HG03575 (cell line): ENCODE data around the gene KCNG1.

ENCODE experiments used
- ATAC-seq: cut with Tn5 transposase; IDR thresholded peaks from one replicate; pipeline ENCODE4 v1.9.1; 2021; ENCODE audit not compliant: unreplicated experiment, insufficient number of reproducible peaks, low FRiP score; ENCODE audit errors: extremely low read depth

Gene KCNG1

DNA sequence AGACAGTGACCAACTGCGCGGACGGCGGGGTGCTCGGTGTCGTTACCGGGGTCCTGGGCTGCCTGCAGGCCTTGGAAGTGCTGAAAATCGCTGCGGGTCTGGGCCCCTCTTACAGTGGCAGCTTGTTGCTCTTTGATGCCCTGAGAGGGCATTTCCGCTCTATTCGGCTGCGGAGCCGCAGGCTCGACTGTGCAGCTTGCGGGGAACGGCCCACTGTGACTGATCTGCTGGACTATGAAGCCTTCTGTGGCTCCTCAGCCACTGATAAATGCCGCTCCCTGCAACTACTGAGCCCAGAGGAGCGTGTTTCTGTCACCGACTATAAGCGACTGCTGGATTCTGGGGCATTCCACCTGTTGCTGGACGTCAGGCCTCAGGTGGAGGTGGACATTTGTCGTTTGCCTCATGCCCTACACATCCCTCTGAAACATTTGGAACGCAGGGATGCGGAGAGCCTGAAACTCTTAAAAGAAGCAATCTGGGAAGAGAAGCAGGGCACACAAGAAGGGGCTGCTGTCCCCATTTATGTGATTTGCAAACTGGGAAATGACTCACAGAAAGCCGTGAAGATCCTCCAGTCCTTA lies 63.3 kb downstream of the KCNG1 start:
- no peak for ATAC-seq

DNA sequence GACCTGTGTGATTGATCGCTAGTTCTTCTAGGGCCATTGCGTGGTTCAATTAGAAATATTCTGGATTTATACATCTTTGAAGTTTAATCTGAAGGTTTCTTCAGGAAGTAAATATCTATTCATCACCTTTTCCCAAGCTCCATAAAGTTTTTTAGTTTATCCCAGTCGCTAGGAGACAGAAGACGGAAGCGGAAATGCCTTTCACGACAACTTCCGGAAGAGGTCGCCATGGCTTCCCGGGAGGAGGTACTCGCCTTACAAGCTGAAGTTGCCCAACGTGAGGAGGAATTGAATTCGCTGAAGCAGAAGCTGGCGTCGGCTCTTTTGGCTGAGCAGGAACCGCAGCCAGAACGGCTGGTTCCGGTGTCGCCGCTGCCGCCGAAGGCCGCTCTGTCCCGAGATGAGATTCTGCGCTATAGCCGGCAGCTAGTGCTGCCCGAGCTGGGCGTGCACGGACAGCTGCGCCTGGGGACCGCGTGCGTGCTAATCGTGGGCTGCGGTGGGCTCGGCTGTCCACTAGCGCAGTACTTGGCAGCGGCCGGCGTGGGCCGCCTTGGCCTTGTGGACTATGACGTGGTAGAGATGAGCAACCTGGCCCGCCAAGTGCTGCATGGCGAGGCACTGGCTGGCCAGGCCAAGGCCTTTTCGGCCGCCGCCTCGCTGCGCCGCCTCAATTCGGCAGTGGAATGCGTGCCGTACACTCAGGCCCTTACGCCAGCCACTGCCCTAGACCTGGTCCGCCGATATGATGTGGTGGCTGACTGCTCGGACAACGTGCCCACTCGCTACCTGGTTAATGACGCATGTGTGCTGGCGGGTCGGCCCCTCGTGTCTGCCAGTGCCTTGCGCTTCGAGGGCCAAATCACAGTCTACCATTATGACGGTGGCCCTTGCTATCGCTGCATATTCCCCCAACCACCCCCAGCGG lies 64.0 kb downstream of the KCNG1 start, which contains the start of gene MOCS3:
Gene MOCS3 (plus strand): TSS at position 204 of the 928 bp plus-strand sequence. CDS start 25 bp downstream, at position 229.
- no peak for ATAC-seq

DNA sequence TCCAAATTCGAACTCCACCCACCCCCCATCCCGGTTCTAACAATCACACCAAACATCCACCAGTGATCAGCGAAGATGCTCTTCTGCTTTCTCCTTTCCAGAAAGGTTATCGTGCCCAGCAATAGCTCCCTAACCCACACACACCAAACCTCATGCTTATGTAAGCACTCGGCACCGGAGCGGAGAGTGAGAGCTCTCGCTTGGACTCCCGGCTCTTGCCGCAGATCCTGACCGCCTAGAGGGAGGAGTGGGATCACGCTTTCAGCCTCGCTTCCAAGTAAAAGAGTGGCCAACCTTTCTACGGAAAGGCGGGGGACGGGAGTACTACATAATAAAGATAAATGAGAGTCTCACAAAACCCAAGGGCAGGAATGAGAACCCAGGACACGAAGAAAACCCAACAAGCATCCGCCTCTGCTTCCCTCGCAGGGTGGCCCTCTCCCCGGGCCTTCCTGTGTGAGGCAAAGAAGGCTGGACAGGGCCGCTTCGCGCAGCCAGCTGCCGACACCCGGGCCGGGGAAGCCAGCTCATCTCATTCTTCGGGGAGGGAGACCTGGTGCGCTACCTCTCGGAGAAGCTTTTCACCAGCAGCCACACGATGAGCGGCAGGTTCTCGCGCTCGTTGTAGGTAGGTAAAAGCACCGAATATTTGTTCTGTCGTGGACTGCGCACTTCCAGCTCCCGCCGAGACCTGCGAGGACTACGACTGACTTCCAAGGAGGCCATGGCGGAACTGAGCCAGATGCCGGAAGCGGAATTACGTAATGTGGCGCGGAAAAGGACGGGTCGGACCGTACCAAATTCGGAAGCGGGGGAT lies 64.9 kb downstream of the KCNG1 start, which contains the start of gene DPM1:
Gene DPM1 (minus strand): TSS at position 735 of the 817 bp plus-strand sequence. CDS start 9 bp downstream, at position 726.
- no peak for ATAC-seq

DNA sequence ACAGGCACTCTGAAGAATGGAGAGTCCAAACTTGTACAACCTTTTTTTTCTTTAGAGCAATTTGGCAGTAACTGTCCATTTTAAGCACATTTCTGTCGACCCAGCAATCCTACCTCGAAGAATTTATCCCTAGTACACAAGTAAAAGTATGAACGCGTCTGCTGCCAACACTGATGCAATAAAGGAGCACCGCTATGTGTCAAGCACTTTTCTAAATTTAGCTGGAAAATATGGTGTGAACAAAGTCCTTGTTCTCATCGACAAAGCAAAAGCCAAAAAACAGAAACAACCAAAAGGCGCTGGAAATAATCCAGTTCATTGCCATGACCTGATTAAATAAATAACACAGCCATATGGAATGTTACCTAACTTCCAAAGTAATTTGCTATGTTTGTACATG lies 65.6 kb downstream of the KCNG1 start:
- ATAC-seq = no peak

DNA sequence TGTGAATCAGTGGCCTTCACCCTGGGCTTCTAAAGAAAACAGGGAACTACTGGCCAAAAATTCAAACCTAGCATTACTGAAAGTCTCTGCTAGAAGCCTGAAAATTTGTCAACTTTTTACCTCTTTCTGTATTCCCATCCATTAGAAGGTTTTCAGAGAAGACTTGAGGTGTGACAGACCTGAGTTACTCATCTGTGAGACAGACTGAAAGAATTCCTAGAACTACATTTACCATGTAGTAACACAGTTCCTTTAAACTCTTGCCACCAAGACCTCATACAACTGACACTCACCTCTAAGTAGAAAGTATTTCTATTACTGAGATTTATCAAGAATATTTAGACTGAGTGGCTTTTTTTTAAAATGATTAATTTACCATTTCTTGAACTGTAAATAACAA lies 69.1 kb downstream of the KCNG1 start:
- ATAC-seq = no peak
